Heart left ventricle (tissue), 13 donors: ENCODE measurements around the gene TGFBR2.

ENCODE experiments used
- CTCF ChIP-seq, 12 donors: fragments of 200-600 bp; sonication (generic) in 4 of 12; IDR thresholded peaks; one replicate each; pipeline versions ENCODE4 v1.5.0 to v1.8.0; 2018 to 2022; ENCODE audit warnings: antibody characterized with exemption in 12 of 12, mild to moderate bottlenecking in 5 of 12
- POLR2A ChIP-seq, 2 donors: fragments of 450-650 bp; IDR thresholded peaks; one replicate each; pipeline ENCODE4 v1.6.1; 2017; ENCODE audit warnings: antibody characterized with exemption in 2 of 2, mild to moderate bottlenecking in 2 of 2, moderate library complexity in 2 of 2
- donor health status: ischemic (EF 13 %, LVEDD 7.1; RV severe dilation, severe dysfunction).
- donor health status: DM: no; HTN: yes; CAD: no.
- donor health status: DM: no; HTN: no; CAD: no.
- donor health status: ischemic (EF 25% LVEDD 6.9; RV normal size, moderate dysfunction).
- donor health status: ischemic (EF 25% LVEDD 5.7; RV mildly dilated, moderate dysfunction).
- donor health status: ischemic (EF 35%, LVEDD 5.7; RV mildly dilated, moderate dysfunction).
- donor health status: nonischemic (EF 11% LVEDD 7.7; RV severe dilation, severe dysfunction).
- donor health status: DM: yes; HTN: yes; CAD: no.
- donor health status: PGD.
- donor health status: ischemic (EF 29% LVEDD 5.4; RV normal size, mild dysfunction).
- donor health status: nonischemic (EF 23%, LVEDD 6.1; RV moderate dilation, normal function).

- TF ChIP-seq POLR2A (IDR thresholded peaks at IDR 0.05) (no peak), CTCF (IDR thresholded peaks at IDR 0.05) (no peak)
Measured at GRCh38 chr3:30646961-30647752, 40.8 kb downstream of the TGFBR2 start.
